Breast epithelium (tissue), 4 donors: ENCODE data around the gene TCF4. TPM values are rescaled to one million over a fixed set of nuclear protein-coding genes. Genes with fewer than 3 reads are reported as not detected.

Experiments used
- DNase-seq, 2 donors: peaks; one replicate each; pipeline ENCODE4 v3.0.0-alpha.2; 2019; ENCODE audit warnings: low spot score in 2 of 2
- H3K27ac ChIP-seq, 2 donors: fragments of 200-600 bp; sonication (generic) in 1 of 2; one replicate each; pipeline ENCODE4 v1.5.1; 2016 to 2019; ENCODE audit warnings: mild to moderate bottlenecking in 1 of 2
- H3K27me3 ChIP-seq, 2 donors: fragments of 200-600 bp; sonication (generic) in 1 of 2; one replicate each; pipeline versions ENCODE4 v1.5.1 to v1.6.0; 2017 to 2019; ENCODE audit warnings: control low read depth in 1 of 2, mild to moderate bottlenecking in 1 of 2
- H3K36me3 ChIP-seq: fragments of 200-600 bp; one replicate; pipeline ENCODE4 v1.5.1; 2019
- H3K4me1 ChIP-seq, 2 donors: fragments of 200-600 bp; sonication (generic); one replicate each; pipeline ENCODE4 v1.5.1; 2016 to 2019; ENCODE audit warnings: control low read depth in 1 of 2
- H3K4me3 ChIP-seq, 3 donors: fragments of 200-600 bp; sonication (generic); 1 replicate in 2 of 3; 2 replicates in 1 of 3; pipeline ENCODE4 v1.5.1; 2016 to 2019; ENCODE audit warnings: mild to moderate bottlenecking in 3 of 3, moderate library complexity in 2 of 3
- H3K9me3 ChIP-seq, 2 donors: fragments of 200-600 bp; sonication (generic) in 1 of 2; one replicate each; pipeline ENCODE4 v1.5.1; 2016 to 2019; ENCODE audit warnings: control low read depth in 1 of 2
- CTCF ChIP-seq, 3 donors: fragments of 450-650 bp; IDR thresholded peaks; one replicate each; pipeline ENCODE4 v1.5.1; 2016 to 2017; ENCODE audit warnings: antibody characterized with exemption in 3 of 3, mild to moderate bottlenecking in 3 of 3, moderate library complexity in 3 of 3
- POLR2A ChIP-seq: fragments of 450-650 bp; IDR thresholded peaks from one replicate; pipeline ENCODE4 v1.6.1; 2016; ENCODE audit warnings: antibody characterized with exemption, mild to moderate bottlenecking, moderate library complexity
- POLR2AphosphoS5 ChIP-seq, 3 donors: sonication (generic); formaldehyde crosslinking; IDR thresholded peaks; one replicate each; pipeline ENCODE4 v1.6.1; 2017; ENCODE audit warnings: antibody characterized with exemption in 3 of 3
- intact Hi-C: fragments of 100-400 bp; cut with DNase I; formaldehyde crosslinking; loops from one replicate; pipeline ENCODE4 v1.15.1; 2023; ENCODE audit warnings: low total_unique reads
- total RNA-seq, 3 donors: library from RNA; depleted of rRNA; stranded (reverse); fragments of >200 nt; gene quantifications; one replicate each; pipeline ENCODE4 v1.1.0, GENCODE V29; 2016

Gene TCF4
- total RNA-seq, 3 donors from 2014 or later: 79.6 to 133 (median 114) TPM

- no peak for DNase-seq
- Histone ChIP-seq H3K9me3 (no peaks in the 10 kb centered on the region), H3K27me3 (no peaks in the 10 kb centered on the region), H3K4me3 (peak overlapping the region in 1 of 3 donors; percentile 24), H3K4me1 (no peaks in the 10 kb centered on the region), H3K27ac (peak overlapping the region; percentile 41 to 86), H3K36me3 (no peaks in the 10 kb centered on the region)
- intact Hi-C loops: no loop called here
- TF ChIP-seq POLR2AphosphoS5 (IDR thresholded peaks at IDR 0.05): no peak
- TF ChIP-seq POLR2A: no peak
- no peak for TF ChIP-seq CTCF (IDR thresholded peaks at IDR 0.05)
Measured at GRCh38 chr18:55338978-55339650, 248.9 kb downstream of the TCF4 start.

- peak overlapping the region; percentile 65 to 86 for H3K27ac ChIP-seq
- no peak overlapping the region for H3K4me3 ChIP-seq
- DNase-seq: no peak
- H3K36me3 ChIP-seq: no peaks in the 10 kb centered on the region
- H3K27me3 ChIP-seq: no peaks in the 10 kb centered on the region
- intact Hi-C loops: no loop called here
- no peaks in the 10 kb centered on the region for H3K9me3 ChIP-seq
- no peak for TF ChIP-seq POLR2A
- peak in 2 of 3 donors; percentile 34 to 46 for TF ChIP-seq POLR2AphosphoS5 (IDR thresholded peaks at IDR 0.05)
- H3K4me1 ChIP-seq: no peaks in the 10 kb centered on the region
Measured at GRCh38 chr18:55337908-55338521, 250.0 kb downstream of the TCF4 start.

GRCh38 chr18:55337138-55337537, 250.9 kb downstream of the TCF4 start:
- intact Hi-C loops: no loop called here
- H3K4me3 ChIP-seq: no peak overlapping the region
- no peak for TF ChIP-seq POLR2A
- no peak for TF ChIP-seq CTCF (IDR thresholded peaks at IDR 0.05)
- TF ChIP-seq POLR2AphosphoS5 (IDR thresholded peaks at IDR 0.05): no peak
- no peaks in the 10 kb centered on the region for H3K4me1 ChIP-seq
- H3K27me3 ChIP-seq: no peaks in the 10 kb centered on the region
- DNase-seq: no peak
- no peaks in the 10 kb centered on the region for H3K36me3 ChIP-seq
- no peaks in the 10 kb centered on the region for H3K9me3 ChIP-seq
- H3K27ac ChIP-seq: peak overlapping the region in 1 of 2 donors; percentile 86

GRCh38 chr18:55336438-55337100, 251.4 kb downstream of the TCF4 start:
- Histone ChIP-seq H3K4me1 (no peaks in the 10 kb centered on the region), H3K27me3 (no peaks in the 10 kb centered on the region), H3K27ac (no peak overlapping the region), H3K36me3 (no peaks in the 10 kb centered on the region), H3K9me3 (no peaks in the 10 kb centered on the region), H3K4me3 (no peak overlapping the region)
- no peak for DNase-seq
- no peak for TF ChIP-seq POLR2A
- no peak for TF ChIP-seq POLR2AphosphoS5 (IDR thresholded peaks at IDR 0.05)
- no peak for TF ChIP-seq CTCF (IDR thresholded peaks at IDR 0.05)
- intact Hi-C loops: no loop called here

- intact Hi-C loops: no loop called here
- TF ChIP-seq POLR2AphosphoS5 (IDR thresholded peaks at IDR 0.05): peak in 1 of 3 donors; percentile 17
- no peak for TF ChIP-seq POLR2A
- Histone ChIP-seq H3K9me3 (no peaks in the 10 kb centered on the region), H3K36me3 (no peaks in the 10 kb centered on the region), H3K27ac (peak overlapping the region in 1 of 2 donors; percentile 40), H3K27me3 (no peaks in the 10 kb centered on the region), H3K4me1 (no peaks in the 10 kb centered on the region), H3K4me3 (no peak overlapping the region)
- DNase-seq: no peak
Measured at GRCh38 chr18:55334875-55335274, 253.1 kb downstream of the TCF4 start.

- H3K27ac ChIP-seq: no peak overlapping the region
- H3K4me3 ChIP-seq: no peak overlapping the region
- DNase-seq: no peak
- H3K27me3 ChIP-seq: no peaks in the 10 kb centered on the region
- H3K36me3 ChIP-seq: no peaks in the 10 kb centered on the region
- TF ChIP-seq CTCF (IDR thresholded peaks at IDR 0.05) (no peak), POLR2AphosphoS5 (IDR thresholded peaks at IDR 0.05) (no peak), POLR2A (no peak)
- intact Hi-C loops: no loop called here
- H3K9me3 ChIP-seq: no peaks in the 10 kb centered on the region
- H3K4me1 ChIP-seq: no peaks in the 10 kb centered on the region
Measured at GRCh38 chr18:55331301-55331700, 256.7 kb downstream of the TCF4 start.
